ENCODE measurements around the gene ZNF618.

The ZNF618 gene

GRCh38 chr9:113929634-113930389, 53.7 kb downstream of the ZNF618 start:
- Mint-ChIP-seq H3K4me3 (no peak overlapping the region), H3K36me3 (ENCODE audit: low read depth) (no peaks in the 10 kb centered on the region), H3K4me1 (ENCODE audit: low read depth) (no peaks in the 10 kb centered on the region), H3K27me3 (ENCODE audit: low read depth) (peaks cover 11% of the 10 kb centered on the region), H3K27ac (no peak overlapping the region), H3K9me3 (peaks cover 5% of the 10 kb centered on the region)

- Mint-ChIP-seq H3K4me1 (ENCODE audit: low read depth) (no peaks in the 10 kb centered on the region), H3K27me3 (ENCODE audit: low read depth) (peaks cover 9% of the 10 kb centered on the region), H3K36me3 (ENCODE audit: low read depth) (no peaks in the 10 kb centered on the region), H3K4me3 (no peak overlapping the region), H3K9me3 (peaks cover 5% of the 10 kb centered on the region), H3K27ac (no peak overlapping the region)
These were observed 54.3 kb downstream of the ZNF618 start for GRCh38 chr9:113930390-113930783.

- H3K36me3 Mint-ChIP-seq (ENCODE audit: low read depth): no peaks in the 10 kb centered on the region
- no peak overlapping the region for H3K4me3 Mint-ChIP-seq
- H3K27me3 Mint-ChIP-seq (ENCODE audit: low read depth): peaks cover 6% of the 10 kb centered on the region
- H3K4me1 Mint-ChIP-seq (ENCODE audit: low read depth): no peaks in the 10 kb centered on the region
- no peak overlapping the region for H3K27ac Mint-ChIP-seq
- H3K9me3 Mint-ChIP-seq: peaks cover 5% of the 10 kb centered on the region
These were observed 55.0 kb downstream of the ZNF618 start for GRCh38 chr9:113931140-113931539.

- Mint-ChIP-seq H3K36me3 (ENCODE audit: low read depth) (no peaks in the 10 kb centered on the region), H3K27ac (no peak overlapping the region)
These were observed 55.7 kb downstream of the ZNF618 start for GRCh38 chr9:113931777-113932176.

GRCh38 chr9:113932906-113933584, 56.9 kb downstream of the ZNF618 start:
- H3K9me3 Mint-ChIP-seq: peaks cover 5% of the 10 kb centered on the region
- H3K4me3 Mint-ChIP-seq: no peak overlapping the region
- H3K27me3 Mint-ChIP-seq (ENCODE audit: low read depth): no peaks in the 10 kb centered on the region
- no peak overlapping the region for H3K27ac Mint-ChIP-seq
- no peaks in the 10 kb centered on the region for H3K4me1 Mint-ChIP-seq (ENCODE audit: low read depth)
- no peaks in the 10 kb centered on the region for H3K36me3 Mint-ChIP-seq (ENCODE audit: low read depth)

More at GRCh38 chr9:113931777-113932176, 55.7 kb downstream of the ZNF618 start:
- Mint-ChIP-seq H3K27me3 (ENCODE audit: low read depth) (no peaks in the 10 kb centered on the region), H3K4me1 (ENCODE audit: low read depth) (no peaks in the 10 kb centered on the region), H3K9me3 (peaks cover 5% of the 10 kb centered on the region), H3K4me3 (no peak overlapping the region)

- Mint-ChIP-seq H3K36me3 (ENCODE audit: low read depth) (no peaks in the 10 kb centered on the region), H3K9me3 (peaks cover under 1% of the 10 kb centered on the region), H3K4me3 (no peak overlapping the region), H3K27ac (no peak overlapping the region), H3K4me1 (ENCODE audit: low read depth) (no peaks in the 10 kb centered on the region), H3K27me3 (ENCODE audit: low read depth) (no peaks in the 10 kb centered on the region)
These were observed 57.6 kb downstream of the ZNF618 start for GRCh38 chr9:113933671-113934070.

GRCh38 chr9:113934167-113934828, 58.2 kb downstream of the ZNF618 start:
- Mint-ChIP-seq H3K9me3 (no peaks in the 10 kb centered on the region), H3K36me3 (ENCODE audit: low read depth) (no peaks in the 10 kb centered on the region), H3K4me3 (no peak overlapping the region), H3K4me1 (ENCODE audit: low read depth) (no peaks in the 10 kb centered on the region), H3K27me3 (ENCODE audit: low read depth) (no peaks in the 10 kb centered on the region), H3K27ac (no peak overlapping the region)

- Mint-ChIP-seq H3K27me3 (ENCODE audit: low read depth) (no peaks in the 10 kb centered on the region), H3K27ac (no peak overlapping the region), H3K4me3 (no peak overlapping the region)
These were observed 58.9 kb downstream of the ZNF618 start for GRCh38 chr9:113934829-113935676.

GRCh38 chr9:113935677-113936380, 59.7 kb downstream of the ZNF618 start:
- H3K4me3 Mint-ChIP-seq: no peak overlapping the region
- no peaks in the 10 kb centered on the region for H3K9me3 Mint-ChIP-seq
- no peaks in the 10 kb centered on the region for H3K4me1 Mint-ChIP-seq (ENCODE audit: low read depth)
- no peak overlapping the region for H3K27ac Mint-ChIP-seq
- no peaks in the 10 kb centered on the region for H3K36me3 Mint-ChIP-seq (ENCODE audit: low read depth)
- H3K27me3 Mint-ChIP-seq (ENCODE audit: low read depth): peaks cover 5% of the 10 kb centered on the region

More at GRCh38 chr9:113934829-113935676, 58.9 kb downstream of the ZNF618 start:
- Mint-ChIP-seq H3K9me3 (no peaks in the 10 kb centered on the region), H3K4me1 (ENCODE audit: low read depth) (no peaks in the 10 kb centered on the region), H3K36me3 (ENCODE audit: low read depth) (no peaks in the 10 kb centered on the region)

- H3K4me3 Mint-ChIP-seq: no peak overlapping the region
- no peaks in the 10 kb centered on the region for H3K4me1 Mint-ChIP-seq (ENCODE audit: low read depth)
- H3K36me3 Mint-ChIP-seq (ENCODE audit: low read depth): no peaks in the 10 kb centered on the region
- no peaks in the 10 kb centered on the region for H3K9me3 Mint-ChIP-seq
- H3K27ac Mint-ChIP-seq: no peak overlapping the region
- peaks cover 15% of the 10 kb centered on the region for H3K27me3 Mint-ChIP-seq (ENCODE audit: low read depth)
These were observed 64.0 kb downstream of the ZNF618 start for GRCh38 chr9:113940077-113940476.

- Mint-ChIP-seq H3K36me3 (ENCODE audit: low read depth) (no peaks in the 10 kb centered on the region), H3K27me3 (ENCODE audit: low read depth) (peaks cover 15% of the 10 kb centered on the region), H3K4me1 (ENCODE audit: low read depth) (no peaks in the 10 kb centered on the region), H3K4me3 (no peak overlapping the region), H3K27ac (no peak overlapping the region), H3K9me3 (no peaks in the 10 kb centered on the region)
These were observed 64.9 kb downstream of the ZNF618 start for GRCh38 chr9:113941056-113941455.

- no peaks in the 10 kb centered on the region for H3K36me3 Mint-ChIP-seq (ENCODE audit: low read depth)
- H3K27me3 Mint-ChIP-seq (ENCODE audit: low read depth): peaks cover 15% of the 10 kb centered on the region
- no peaks in the 10 kb centered on the region for H3K9me3 Mint-ChIP-seq
- no peak overlapping the region for H3K4me3 Mint-ChIP-seq
- no peaks in the 10 kb centered on the region for H3K4me1 Mint-ChIP-seq (ENCODE audit: low read depth)
- no peak overlapping the region for H3K27ac Mint-ChIP-seq
These were observed 65.4 kb downstream of the ZNF618 start for GRCh38 chr9:113941526-113941925.

- no peak overlapping the region for H3K4me3 Mint-ChIP-seq
- H3K36me3 Mint-ChIP-seq (ENCODE audit: low read depth): no peaks in the 10 kb centered on the region
- peaks cover 15% of the 10 kb centered on the region for H3K27me3 Mint-ChIP-seq (ENCODE audit: low read depth)
- H3K4me1 Mint-ChIP-seq (ENCODE audit: low read depth): no peaks in the 10 kb centered on the region
- no peaks in the 10 kb centered on the region for H3K9me3 Mint-ChIP-seq
- no peak overlapping the region for H3K27ac Mint-ChIP-seq
These were observed 67.3 kb downstream of the ZNF618 start for GRCh38 chr9:113943112-113944009.

Measured in T-helper 1 cell treated with Interleukin-12 subunit alpha and Interleukin-12 subunit beta and Interleukin-4 antibody, amounts not matched to agents 30 μg/mL and 1 μg/mL, for 36 hours (primary cell).